Skeletal muscle tissue (tissue), 4 donors: ENCODE measurements around the gene BAIAP2L1. TPM values are rescaled to one million over a fixed set of nuclear protein-coding genes. Genes with fewer than 3 reads are reported as not detected.

Experiments used
- H3K27ac ChIP-seq: one replicate; pipeline ENCODE4 v1.7.0; 2013; ENCODE audit warnings: mild to moderate bottlenecking, low read depth, low read length, inconsistent platforms
- H3K27me3 ChIP-seq, 3 donors: one replicate each; pipeline ENCODE4 v1.7.0; 2013; ENCODE audit warnings: low read length in 3 of 3; ENCODE audit not compliant: control insufficient read depth in 3 of 3, insufficient read depth in 3 of 3
- H3K36me3 ChIP-seq, 3 donors: one replicate each; pipeline ENCODE4 v1.7.0; 2013; ENCODE audit warnings: low read length in 3 of 3; ENCODE audit not compliant: control insufficient read depth in 3 of 3, insufficient read depth in 3 of 3
- H3K4me1 ChIP-seq, 3 donors: one replicate each; pipeline ENCODE4 v1.7.0; 2013; ENCODE audit warnings: low read length in 3 of 3, mild to moderate bottlenecking in 3 of 3; ENCODE audit not compliant: control insufficient read depth in 3 of 3, insufficient read depth in 3 of 3
- H3K4me3 ChIP-seq, 3 donors: one replicate each; pipeline ENCODE4 v1.7.0; 2013; ENCODE audit warnings: low read length in 3 of 3
- H3K9ac ChIP-seq, 3 donors: one replicate each; pipeline ENCODE4 v1.7.0; 2013; ENCODE audit warnings: low read length in 3 of 3, mild to moderate bottlenecking in 3 of 3, moderate library complexity in 2 of 3, low read depth in 1 of 3
- H3K9me3 ChIP-seq, 3 donors: one replicate each; pipeline ENCODE4 v1.7.0; 2013; ENCODE audit warnings: low read length in 3 of 3; ENCODE audit not compliant: control insufficient read depth in 3 of 3
- total RNA-seq: library from RNA; depleted of rRNA; stranded (reverse); fragments of >200 nt; gene quantifications from one replicate; pipeline ENCODE4 v1.2.3, GENCODE V29; 2014
- donor health status: Osteomylitis.

Gene BAIAP2L1
- total RNA-seq, 1 donor from 2014 or later = 1.6 TPM

DNA sequence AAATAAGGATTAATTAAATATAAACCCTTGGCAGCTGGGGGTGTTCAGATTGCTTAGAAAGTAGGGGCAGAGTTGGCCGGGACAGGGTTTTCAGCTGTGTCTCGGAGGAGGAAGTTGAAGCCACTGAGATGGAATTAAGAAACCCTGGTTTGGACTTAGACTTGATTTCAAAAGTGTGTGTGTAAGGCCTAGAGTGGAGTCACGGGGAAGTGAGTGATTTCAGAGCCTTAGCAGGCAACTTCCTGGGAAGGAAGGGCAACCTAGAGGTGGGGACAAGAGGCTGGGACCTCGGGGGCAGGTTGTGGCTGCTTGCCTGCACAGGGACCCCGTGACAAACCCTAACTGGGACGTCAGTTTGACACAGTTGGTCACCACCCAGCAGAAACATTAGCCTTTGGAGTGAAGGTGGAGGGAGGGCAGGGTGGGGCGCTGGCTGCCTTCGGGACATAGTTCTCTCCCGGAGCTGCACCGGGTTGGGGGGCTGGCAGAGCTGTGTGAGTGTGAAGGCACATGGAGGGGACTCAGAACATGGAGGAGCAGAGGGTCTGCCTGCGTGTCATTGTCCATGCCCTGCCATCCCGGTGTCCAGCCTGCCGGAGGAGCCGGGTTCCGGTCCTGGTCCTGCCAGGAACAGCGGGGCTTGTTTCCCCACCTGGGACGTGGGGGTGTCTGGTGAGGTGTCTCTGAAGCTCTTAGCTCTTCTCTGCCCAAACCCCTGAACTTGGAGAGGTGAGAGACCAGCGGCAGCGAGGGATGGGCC lies 117.6 kb downstream of the BAIAP2L1 start:
- H3K27ac ChIP-seq = peak overlapping the region; percentile 96

GRCh38 chr7:98282703-98283102 lies 118.2 kb downstream of the BAIAP2L1 start:
- peak overlapping the region; percentile 89 to 94 (median 94) for H3K9ac ChIP-seq
- H3K27me3 ChIP-seq = no peaks in the 10 kb centered on the region
- no peaks in the 10 kb centered on the region for H3K9me3 ChIP-seq
- peak overlapping the region; percentile 79 to 91 (median 89) for H3K4me3 ChIP-seq
- H3K27ac ChIP-seq = peak overlapping the region; percentile 96
- H3K4me1 ChIP-seq = peaks cover 56 to 64% (median 57%) of the 10 kb centered on the region in 3 donors
- peaks cover 0 to 4% (median 0%) of the 10 kb centered on the region in 3 donors for H3K36me3 ChIP-seq

More for the DNA sequence above, 117.6 kb downstream of the BAIAP2L1 start:
- Histone ChIP-seq H3K9ac (peak overlapping the region; percentile 89 to 94 (median 94)), H3K27me3 (no peaks in the 10 kb centered on the region), H3K4me1 (peaks cover 61 to 70% (median 62%) of the 10 kb centered on the region in 3 donors), H3K36me3 (peaks cover 0 to 4% (median 4%) of the 10 kb centered on the region in 3 donors), H3K9me3 (no peaks in the 10 kb centered on the region), H3K4me3 (peak overlapping the region; percentile 79 to 91 (median 89))

- H3K27me3 ChIP-seq = no peaks in the 10 kb centered on the region
- H3K27ac ChIP-seq = peak overlapping the region; percentile 96
- peaks cover 49 to 56% (median 50%) of the 10 kb centered on the region in 3 donors for H3K4me1 ChIP-seq
- H3K36me3 ChIP-seq = peaks cover 0 to 4% (median 0%) of the 10 kb centered on the region in 3 donors
- H3K9me3 ChIP-seq = no peaks in the 10 kb centered on the region
- H3K9ac ChIP-seq = peak overlapping the region; percentile 89 to 94 (median 94)
- H3K4me3 ChIP-seq = peak overlapping the region; percentile 79 to 91 (median 89)
These were observed 118.9 kb downstream of the BAIAP2L1 start for GRCh38 chr7:98281757-98282606.

- Histone ChIP-seq H3K9me3 (no peaks in the 10 kb centered on the region), H3K27me3 (no peaks in the 10 kb centered on the region), H3K9ac (peak within 1 kb of the TSS; percentile 89 to 97 (median 94)), H3K4me1 (peaks cover 40 to 47% (median 41%) of the 10 kb centered on the region in 3 donors), H3K27ac (peak within 1 kb of the TSS; percentile 96), H3K4me3 (peak within 1 kb of the TSS; percentile 80 to 91 (median 89)), H3K36me3 (peaks cover 0 to 4% (median 0%) of the 10 kb centered on the region in 3 donors)
These were observed 119.8 kb downstream of the BAIAP2L1 start, which contains the start of gene BRI3 for GRCh38 chr7:98280791-98281756. TSS of gene BRI3 (plus strand) at chr7:98281686. CDS start at chr7:98281796, 110 bp downstream.

- H3K4me3 ChIP-seq = peak overlapping the region; percentile 77 to 89 (median 80)
- no peaks in the 10 kb centered on the region for H3K27me3 ChIP-seq
- peak overlapping the region; percentile 94 for H3K27ac ChIP-seq
- no peaks in the 10 kb centered on the region for H3K9me3 ChIP-seq
- H3K36me3 ChIP-seq = peaks cover 0 to 4% (median 0%) of the 10 kb centered on the region in 3 donors
- peak overlapping the region; percentile 87 to 97 (median 93) for H3K9ac ChIP-seq
- peaks cover 32 to 40% (median 33%) of the 10 kb centered on the region in 3 donors for H3K4me1 ChIP-seq
These were observed 120.6 kb downstream of the BAIAP2L1 start for GRCh38 chr7:98280296-98280695.

GRCh38 chr7:98278936-98279335 lies 122.0 kb downstream of the BAIAP2L1 start:
- Histone ChIP-seq H3K9me3 (no peaks in the 10 kb centered on the region), H3K4me1 (peaks cover 18 to 26% (median 20%) of the 10 kb centered on the region in 3 donors), H3K4me3 (no peak overlapping the region), H3K27ac (no peak overlapping the region), H3K36me3 (peaks cover 0 to 4% (median 0%) of the 10 kb centered on the region in 3 donors), H3K27me3 (no peaks in the 10 kb centered on the region), H3K9ac (peak overlapping the region in 1 of 3 donors; percentile 33)

- H3K4me3 ChIP-seq = no peak overlapping the region
- H3K27ac ChIP-seq = no peak overlapping the region
- no peaks in the 10 kb centered on the region for H3K27me3 ChIP-seq
- H3K9ac ChIP-seq = peak overlapping the region in 1 of 3 donors; percentile 33
- H3K36me3 ChIP-seq = peaks cover 0 to 3% (median 0%) of the 10 kb centered on the region in 3 donors
- H3K9me3 ChIP-seq = no peaks in the 10 kb centered on the region
- peaks cover 13 to 21% (median 15%) of the 10 kb centered on the region in 3 donors for H3K4me1 ChIP-seq
These were observed 122.5 kb downstream of the BAIAP2L1 start for GRCh38 chr7:98278408-98278807.

DNA sequence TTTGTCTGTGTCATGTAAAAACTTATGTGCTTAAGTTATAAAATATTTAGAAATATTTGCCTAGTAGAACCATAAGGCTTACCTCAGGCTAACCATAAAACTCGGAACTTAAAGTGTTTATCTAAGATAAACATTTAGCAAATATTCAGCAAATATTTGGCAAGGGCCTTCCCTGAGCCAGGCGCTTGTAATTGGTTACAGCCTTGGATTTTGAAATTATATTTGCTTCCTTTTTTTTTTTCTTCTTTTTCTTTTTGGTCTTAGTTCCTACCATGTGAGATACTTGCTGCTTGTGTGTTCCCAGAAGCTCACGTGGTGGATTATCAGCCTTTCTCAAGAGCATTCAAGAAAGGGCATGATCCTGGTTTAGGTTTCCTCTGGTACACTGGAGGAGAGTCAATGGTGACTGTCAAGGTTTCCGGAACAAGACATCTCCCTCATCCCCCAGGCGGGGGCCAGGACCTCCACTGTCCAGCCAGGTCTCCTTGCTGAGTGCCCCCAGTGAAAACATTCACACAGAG lies 124.6 kb downstream of the BAIAP2L1 start:
- H3K9me3 ChIP-seq = no peaks in the 10 kb centered on the region
- H3K36me3 ChIP-seq = no peaks in the 10 kb centered on the region
- no peaks in the 10 kb centered on the region for H3K27me3 ChIP-seq
- H3K4me3 ChIP-seq = no peak overlapping the region
- peaks cover 0 to 8% (median 3%) of the 10 kb centered on the region in 3 donors for H3K4me1 ChIP-seq
- no peak overlapping the region for H3K9ac ChIP-seq
- H3K27ac ChIP-seq = no peak overlapping the region

DNA sequence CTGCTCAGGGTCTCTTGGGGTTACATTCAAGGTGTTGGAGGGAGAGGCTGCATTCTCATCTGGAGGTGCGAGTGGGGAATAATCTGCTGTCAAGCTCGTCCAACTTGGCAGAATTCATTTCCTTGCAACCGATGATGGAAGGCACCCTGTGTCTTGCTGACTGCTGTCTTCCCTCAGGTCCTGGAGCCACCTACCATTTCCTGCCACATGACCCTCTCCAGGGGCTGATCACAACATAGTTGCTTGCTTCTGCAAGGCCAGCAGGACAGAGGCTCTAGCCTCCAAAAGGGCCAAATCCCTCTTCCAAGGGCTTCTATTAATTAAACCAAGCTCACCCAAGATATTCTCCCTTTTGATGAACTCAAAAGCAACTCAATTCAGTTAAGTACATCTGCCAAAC lies 133.6 kb downstream of the BAIAP2L1 start:
- Histone ChIP-seq H3K4me3 (no peak overlapping the region), H3K9ac (no peak overlapping the region), H3K27ac (no peak overlapping the region), H3K4me1 (no peaks in the 10 kb centered on the region), H3K27me3 (no peaks in the 10 kb centered on the region), H3K9me3 (peaks cover 0 to 4% (median 0%) of the 10 kb centered on the region in 3 donors), H3K36me3 (peaks cover 0 to 3% (median 2%) of the 10 kb centered on the region in 3 donors)
